Osteoblast (primary cell): ENCODE results near the gene CCM2. TPM values are rescaled to one million over a fixed set of nuclear protein-coding genes. Genes with fewer than 3 reads are reported as not detected.

ENCODE experiments used
- DNase-seq: peaks from one replicate; pipeline ENCODE4 v3.0.0; 2011; ENCODE audit warnings: low spot score, mixed read lengths; ENCODE audit not compliant: insufficient read length; ENCODE audit errors: missing footprints
- H2AFZ ChIP-seq: 2 replicates; pipeline ENCODE4 v1.6.0; 2011; ENCODE audit warnings: mild to moderate bottlenecking, low read length
- H3K27ac ChIP-seq: 2 replicates; pipeline ENCODE4 v1.5.1; 2011; ENCODE audit warnings: mild to moderate bottlenecking, low read depth, low read length, moderate library complexity
- H3K27me3 ChIP-seq: 2 replicates; pipeline ENCODE4 v1.6.0; 2012; ENCODE audit warnings: mild to moderate bottlenecking, control low read depth, inconsistent platforms, low read length, moderate library complexity; ENCODE audit not compliant: insufficient read depth
- H3K36me3 ChIP-seq: 2 replicates; pipeline ENCODE4 v1.5.1; 2011; ENCODE audit warnings: mild to moderate bottlenecking, low read length, control low read depth, moderate library complexity; ENCODE audit not compliant: insufficient read depth
- H3K4me1 ChIP-seq: 2 replicates; pipeline ENCODE4 v1.5.1; 2011; ENCODE audit warnings: mild to moderate bottlenecking, low read length, control low read depth, moderate library complexity; ENCODE audit not compliant: insufficient read depth
- H3K4me2 ChIP-seq: 2 replicates; pipeline ENCODE4 v1.6.0; 2011; ENCODE audit warnings: mild to moderate bottlenecking, low read length; ENCODE audit not compliant: insufficient read depth
- H3K4me3 ChIP-seq: fragments of 200-600 bp; sonication (generic); 3 replicates; pipeline ENCODE4 v1.5.1; 2012; ENCODE audit warnings: mild to moderate bottlenecking, low read length, inconsistent platforms; ENCODE audit not compliant: insufficient read depth
- H3K79me2 ChIP-seq: 2 replicates; pipeline ENCODE4 v1.6.0; 2012; ENCODE audit warnings: mild to moderate bottlenecking, low read length, control low read depth, inconsistent platforms; ENCODE audit not compliant: insufficient read depth
- H3K9me3 ChIP-seq: 2 replicates; pipeline ENCODE4 v1.5.1; 2011; ENCODE audit warnings: low read depth, low read length, control low read depth
- H4K20me1 ChIP-seq: 2 replicates; pipeline ENCODE4 v1.6.0; 2012; ENCODE audit warnings: mild to moderate bottlenecking, low read length, control low read depth; ENCODE audit not compliant: insufficient read depth
- CTCF ChIP-seq: IDR thresholded peaks from 2 replicates; pipeline ENCODE4 v1.5.1; 2011; ENCODE audit warnings: mild to moderate bottlenecking, low read depth, low read length, moderate library complexity; ENCODE audit errors: extremely low read depth
- total RNA-seq: library from RNA; depleted of rRNA; stranded (reverse); fragments of >200 nt; gene quantifications from 2 replicates; pipeline ENCODE4 v1.2.3, GENCODE V29; 2012

The CCM2 gene
- total RNA-seq, 1 donor = 42.3 TPM

DNA sequence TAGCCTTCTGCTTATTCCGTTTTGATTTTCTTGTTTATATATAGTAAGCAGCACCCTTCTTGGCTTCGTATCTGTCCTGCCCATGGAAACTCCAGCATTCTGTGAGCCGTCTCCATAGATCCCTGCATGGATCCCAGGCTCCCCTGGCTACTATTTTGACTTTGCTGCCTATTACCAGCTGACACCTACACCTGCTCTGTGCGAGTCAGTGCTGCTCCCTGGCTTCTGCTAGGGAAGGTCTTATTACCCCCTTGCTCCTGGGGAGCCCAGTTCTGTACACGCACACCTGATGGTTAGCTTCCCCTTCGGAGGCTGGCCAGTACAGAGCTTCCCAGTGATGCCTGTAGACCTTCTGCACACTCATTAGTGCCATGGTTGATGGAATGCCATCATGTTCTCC lies 53.4 kb downstream of the CCM2 start:
- H4K20me1 ChIP-seq = peaks cover 31% of the 10 kb centered on the region
- H3K27ac ChIP-seq = no peak overlapping the region
- peaks cover 43% of the 10 kb centered on the region for H3K79me2 ChIP-seq
- no peaks in the 10 kb centered on the region for H3K9me3 ChIP-seq
- H3K27me3 ChIP-seq = no peaks in the 10 kb centered on the region
- H3K4me3 ChIP-seq = no peak overlapping the region
- H2AFZ ChIP-seq = no peak overlapping the region
- no peak overlapping the region for H3K4me2 ChIP-seq
- DNase-seq = no peak
- peaks cover 15% of the 10 kb centered on the region for H3K36me3 ChIP-seq
- no peak for TF ChIP-seq CTCF
- peaks cover 7% of the 10 kb centered on the region for H3K4me1 ChIP-seq

- peaks cover 48% of the 10 kb centered on the region for H3K79me2 ChIP-seq
- H2AFZ ChIP-seq = no peak overlapping the region
- TF ChIP-seq CTCF = no peak
Measured at GRCh38 chr7:45053941-45054340, 53.9 kb downstream of the CCM2 start.

DNA sequence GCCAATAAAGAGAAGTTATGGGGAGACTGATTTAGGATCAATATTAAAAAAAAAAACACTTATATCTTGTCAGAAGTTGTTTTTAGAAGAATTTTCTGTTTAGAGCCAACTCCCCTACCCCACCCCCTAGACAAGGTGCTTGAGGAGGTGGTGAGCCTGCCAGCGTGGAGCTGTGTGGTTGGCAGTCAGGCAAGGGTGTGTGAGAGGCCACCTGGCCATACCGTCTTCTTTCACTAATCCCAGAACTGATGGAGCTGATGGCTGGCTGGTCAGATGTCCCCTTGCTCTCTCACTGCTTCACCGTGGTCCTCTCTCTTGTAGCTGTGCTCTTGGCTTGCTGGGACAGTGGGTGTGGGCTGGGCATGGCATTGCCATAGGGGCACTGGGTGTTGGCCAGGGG lies 54.4 kb downstream of the CCM2 start:
- peaks cover 14% of the 10 kb centered on the region for H3K36me3 ChIP-seq
- peaks cover 34% of the 10 kb centered on the region for H4K20me1 ChIP-seq
- H3K79me2 ChIP-seq = peaks cover 53% of the 10 kb centered on the region
- H3K4me2 ChIP-seq = no peak overlapping the region
- H3K4me1 ChIP-seq = peaks cover 7% of the 10 kb centered on the region
- H3K4me3 ChIP-seq = no peak overlapping the region
- H2AFZ ChIP-seq = no peak overlapping the region
- H3K9me3 ChIP-seq = no peaks in the 10 kb centered on the region
- DNase-seq = no peak
- no peaks in the 10 kb centered on the region for H3K27me3 ChIP-seq
- TF ChIP-seq CTCF = no peak
- H3K27ac ChIP-seq = peak overlapping the region; percentile 61

More at GRCh38 chr7:45053941-45054340, 53.9 kb downstream of the CCM2 start:
- H3K27ac ChIP-seq = no peak overlapping the region
- no peak for DNase-seq
- H3K36me3 ChIP-seq = peaks cover 15% of the 10 kb centered on the region
- H3K27me3 ChIP-seq = no peaks in the 10 kb centered on the region
- H3K4me3 ChIP-seq = no peak overlapping the region
- no peak overlapping the region for H3K4me2 ChIP-seq
- H3K4me1 ChIP-seq = peaks cover 7% of the 10 kb centered on the region
- peaks cover 34% of the 10 kb centered on the region for H4K20me1 ChIP-seq
- H3K9me3 ChIP-seq = no peaks in the 10 kb centered on the region

DNA sequence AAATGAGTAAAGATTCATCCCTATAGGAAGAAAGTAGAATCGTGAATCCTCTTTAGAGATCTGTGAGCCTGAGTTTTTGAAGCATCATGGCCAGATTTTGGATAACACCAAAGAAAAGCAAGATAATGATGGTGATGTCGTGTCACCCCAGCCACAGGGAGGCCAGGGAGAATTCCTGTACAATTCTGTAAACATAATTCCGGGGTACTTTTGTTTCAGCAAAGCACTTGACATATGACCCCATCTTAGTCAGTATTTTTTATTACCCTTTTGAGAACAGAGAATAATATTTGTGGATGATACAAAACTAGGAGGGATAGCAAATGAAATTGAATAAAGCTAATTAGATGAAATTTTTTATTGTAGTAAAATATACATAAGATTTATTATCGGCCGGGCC lies 55.0 kb downstream of the CCM2 start:
- no peak for TF ChIP-seq CTCF
- Histone ChIP-seq H3K27ac (peak overlapping the region; percentile 61), H3K4me3 (no peak overlapping the region), H3K27me3 (no peaks in the 10 kb centered on the region), H4K20me1 (peaks cover 33% of the 10 kb centered on the region), H3K79me2 (peaks cover 53% of the 10 kb centered on the region), H3K4me1 (peaks cover 7% of the 10 kb centered on the region), H2AFZ (no peak overlapping the region), H3K9me3 (no peaks in the 10 kb centered on the region), H3K36me3 (peaks cover 10% of the 10 kb centered on the region), H3K4me2 (no peak overlapping the region)
- peak; percentile 38 for DNase-seq
